Activated B cell treated with CpG ODN at 0.5 μM for 24 hours (primary cell): ENCODE results near the gene KCNJ6. TPM values are rescaled to one million over a fixed set of nuclear protein-coding genes. Genes with fewer than 3 reads are reported as not detected.

Experiments used
- ATAC-seq: fragments of 200-7000 bp; cut with Tn5 transposase; one replicate; pipeline ENCODE4 v1.10.0; 2021; ENCODE audit warnings: low read depth, mild to moderate bottlenecking, moderate library complexity
- CTCF ChIA-PET: fragments of 350-600 bp; sonication (Branson Sonifier 250); formaldehyde crosslinking; loops from one replicate; lab custom pipeline; 2021; ENCODE audit warnings: antibody characterized with exemption; lab: Charles Lee
- POLR2A ChIA-PET: fragments of 350-600 bp; sonication (Branson Sonifier 250); formaldehyde crosslinking; loops from one replicate; lab custom pipeline; 2021; ENCODE audit warnings: antibody characterized with exemption; lab: Charles Lee
- DNase-seq: peaks from one replicate; pipeline ENCODE4 v3.0.0; 2022
- H3K27ac Mint-ChIP-seq: one replicate; pipeline ENCODE4 v1.8.0; 2020; ENCODE audit warnings: mixed read lengths
- H3K27me3 Mint-ChIP-seq: one replicate; pipeline ENCODE4 v1.8.0; 2021; ENCODE audit warnings: mixed read lengths
- H3K36me3 Mint-ChIP-seq: one replicate; pipeline ENCODE4 v1.8.0; 2021; ENCODE audit warnings: low read depth, mixed read lengths
- H3K4me1 Mint-ChIP-seq: one replicate; pipeline ENCODE4 v1.8.0; 2021; ENCODE audit warnings: mixed read lengths
- H3K4me3 Mint-ChIP-seq: one replicate; pipeline ENCODE4 v1.8.0; 2020; ENCODE audit warnings: mild to moderate bottlenecking, mixed read lengths
- H3K9me3 Mint-ChIP-seq: one replicate; pipeline ENCODE4 v1.8.0; 2020; ENCODE audit warnings: mixed read lengths
- intact Hi-C: fragments of 100-400 bp; cut with micrococcal nuclease; formaldehyde crosslinking; loops from one replicate; pipeline ENCODE4 v1.15.1; 2024
- total RNA-seq: library from RNA; stranded (reverse); gene quantifications from 2 replicates; pipeline ENCODE4 v1.2.3, GENCODE V29; 2022
- TF ChIP-seq, protein P1 (sequence below): fragments of 200-600 bp; IDR thresholded peaks from one replicate; pipeline ENCODE4 v1.8.0; 2022; ENCODE audit warnings: antibody characterized with exemption, mild to moderate bottlenecking

The KCNJ6 gene
- total RNA-seq, 1 donor from 2014 or later, result not detected

- no peak overlapping the region for H3K27ac Mint-ChIP-seq
- ChIA-PET CTCF (no interaction called here), POLR2A (no interaction called here)
- peaks cover 4% of the 10 kb centered on the region for H3K27me3 Mint-ChIP-seq
- no peak for DNase-seq
- intact Hi-C loops, result no loop called here
- H3K36me3 Mint-ChIP-seq, result no peaks in the 10 kb centered on the region
- no peak for ATAC-seq
- peaks cover 16% of the 10 kb centered on the region for H3K9me3 Mint-ChIP-seq
- no peak overlapping the region for H3K4me3 Mint-ChIP-seq
- H3K4me1 Mint-ChIP-seq, result no peaks in the 10 kb centered on the region
- TF ChIP-seq, protein P1, sequence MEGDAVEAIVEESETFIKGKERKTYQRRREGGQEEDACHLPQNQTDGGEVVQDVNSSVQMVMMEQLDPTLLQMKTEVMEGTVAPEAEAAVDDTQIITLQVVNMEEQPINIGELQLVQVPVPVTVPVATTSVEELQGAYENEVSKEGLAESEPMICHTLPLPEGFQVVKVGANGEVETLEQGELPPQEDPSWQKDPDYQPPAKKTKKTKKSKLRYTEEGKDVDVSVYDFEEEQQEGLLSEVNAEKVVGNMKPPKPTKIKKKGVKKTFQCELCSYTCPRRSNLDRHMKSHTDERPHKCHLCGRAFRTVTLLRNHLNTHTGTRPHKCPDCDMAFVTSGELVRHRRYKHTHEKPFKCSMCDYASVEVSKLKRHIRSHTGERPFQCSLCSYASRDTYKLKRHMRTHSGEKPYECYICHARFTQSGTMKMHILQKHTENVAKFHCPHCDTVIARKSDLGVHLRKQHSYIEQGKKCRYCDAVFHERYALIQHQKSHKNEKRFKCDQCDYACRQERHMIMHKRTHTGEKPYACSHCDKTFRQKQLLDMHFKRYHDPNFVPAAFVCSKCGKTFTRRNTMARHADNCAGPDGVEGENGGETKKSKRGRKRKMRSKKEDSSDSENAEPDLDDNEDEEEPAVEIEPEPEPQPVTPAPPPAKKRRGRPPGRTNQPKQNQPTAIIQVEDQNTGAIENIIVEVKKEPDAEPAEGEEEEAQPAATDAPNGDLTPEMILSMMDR, result no peak
Observed at GRCh38 chr21:37849506-37850102, 66.7 kb downstream of the KCNJ6 start.

GRCh38 chr21:37848721-37849490, 67.4 kb downstream of the KCNJ6 start:
- no peaks in the 10 kb centered on the region for H3K4me1 Mint-ChIP-seq
- TF ChIP-seq, protein P1, result no peak
- H3K4me3 Mint-ChIP-seq, result no peak overlapping the region
- peaks cover 4% of the 10 kb centered on the region for H3K27me3 Mint-ChIP-seq
- H3K9me3 Mint-ChIP-seq, result peaks cover 12% of the 10 kb centered on the region
- intact Hi-C loops, result no loop called here
- no peak for ATAC-seq
- H3K27ac Mint-ChIP-seq, result no peak overlapping the region
- no peak for DNase-seq
- CTCF ChIA-PET, result no interaction called here
- POLR2A ChIA-PET, result no interaction called here
- H3K36me3 Mint-ChIP-seq, result no peaks in the 10 kb centered on the region

GRCh38 chr21:37845535-37845934, 70.7 kb downstream of the KCNJ6 start:
- intact Hi-C loops, result no loop called here
- ATAC-seq (no peak), DNase-seq (no peak)
- H3K4me1 Mint-ChIP-seq, result no peaks in the 10 kb centered on the region
- H3K27me3 Mint-ChIP-seq, result peaks cover 3% of the 10 kb centered on the region
- POLR2A ChIA-PET, result no interaction called here
- no peak overlapping the region for H3K4me3 Mint-ChIP-seq
- H3K27ac Mint-ChIP-seq, result no peak overlapping the region
- no peaks in the 10 kb centered on the region for H3K36me3 Mint-ChIP-seq
- TF ChIP-seq, protein P1, result no peak
- CTCF ChIA-PET, result no interaction called here
- no peaks in the 10 kb centered on the region for H3K9me3 Mint-ChIP-seq

DNA sequence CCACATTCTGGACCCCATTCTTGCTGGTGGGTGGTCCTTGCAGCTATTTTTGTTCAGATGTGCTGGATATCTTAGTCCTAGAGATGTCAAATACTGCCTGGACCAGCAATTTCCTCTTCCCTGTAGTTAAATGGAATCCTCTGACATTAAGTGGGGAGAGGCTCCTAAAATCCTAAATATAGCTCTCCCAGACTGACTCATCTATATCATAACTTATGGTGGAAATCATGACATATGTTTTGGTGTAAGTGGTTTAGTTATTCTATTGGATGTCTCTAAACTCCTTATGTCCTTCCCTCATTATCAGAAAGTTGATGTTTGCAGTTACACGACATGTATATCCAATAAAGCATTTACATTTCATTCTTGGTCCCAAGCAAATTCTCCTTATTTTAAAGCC, 73.1 kb downstream of the KCNJ6 start:
- Mint-ChIP-seq H3K4me3 (no peak overlapping the region), H3K4me1 (no peaks in the 10 kb centered on the region), H3K9me3 (no peaks in the 10 kb centered on the region), H3K27ac (no peak overlapping the region), H3K36me3 (no peaks in the 10 kb centered on the region), H3K27me3 (peaks cover 3% of the 10 kb centered on the region)
- ChIA-PET CTCF (no interaction called here), POLR2A (no interaction called here)
- ATAC-seq, result no peak
- TF ChIP-seq, protein P1, result no peak
- DNase-seq, result no peak
- intact Hi-C loops, result no loop called here

- H3K27me3 Mint-ChIP-seq, result no peaks in the 10 kb centered on the region
- intact Hi-C loops, result no loop called here
- H3K4me1 Mint-ChIP-seq, result no peaks in the 10 kb centered on the region
- ATAC-seq (no peak), DNase-seq (no peak)
- no peak overlapping the region for H3K27ac Mint-ChIP-seq
- TF ChIP-seq, protein P1, result no peak
- POLR2A ChIA-PET, result no interaction called here
- H3K36me3 Mint-ChIP-seq, result no peaks in the 10 kb centered on the region
- CTCF ChIA-PET, result no interaction called here
- H3K4me3 Mint-ChIP-seq, result no peak overlapping the region
- no peaks in the 10 kb centered on the region for H3K9me3 Mint-ChIP-seq
Observed at GRCh38 chr21:37842163-37842919, 73.9 kb downstream of the KCNJ6 start.
